Lower leg skin (tissue), 3 donors: Measurements from ENCODE around the gene ZNF483.

Source experiments
- CTCF ChIP-seq, 3 donors: fragments of 450-650 bp; IDR thresholded peaks; one replicate each; pipeline ENCODE4 v1.5.1; 2016; ENCODE audit warnings: antibody characterized with exemption in 3 of 3, mild to moderate bottlenecking in 3 of 3, moderate library complexity in 2 of 3
- POLR2A ChIP-seq, 2 donors: fragments of 450-650 bp; IDR thresholded peaks; one replicate each; pipeline ENCODE4 v1.6.1; 2016 to 2017; ENCODE audit warnings: antibody characterized with exemption in 2 of 2, mild to moderate bottlenecking in 1 of 2, moderate library complexity in 1 of 2

GRCh38 chr9:111622626-111623025 is 97.6 kb downstream of the ZNF483 start:
- no peak for TF ChIP-seq CTCF (IDR thresholded peaks at IDR 0.05)
- TF ChIP-seq POLR2A (IDR thresholded peaks at IDR 0.05) = no peak
